ENCODE data around the gene MRPL10.

- TF ChIP-seq CTCF (conservative IDR thresholded peaks at IDR 0.05; ENCODE audit: low read length), result no peak
- no peak for TF ChIP-seq EZH2phosphoT487 (IDR thresholded peaks at IDR 0.05; ENCODE audit: borderline replicate concordance)
Measured at GRCh38 chr17:47808830-47809480, 22.4 kb downstream of the MRPL10 start.

Data from Loucy (cell line).